HG03103 (cell line): ENCODE results near the gene CPNE9.
"Not testable (repeated sequence)": the region's sequence is repeated elsewhere in the genome, so short reads cannot be mapped to it uniquely, and the experiment has no call there.

ENCODE experiments used
- ATAC-seq: cut with Tn5 transposase; IDR thresholded peaks from one replicate; pipeline ENCODE4 v1.9.1; 2021; ENCODE audit warnings: low read depth; ENCODE audit not compliant: unreplicated experiment

CPNE9 gene

GRCh38 chr3:9770276-9770812 is 66.7 kb downstream of the CPNE9 start:
- no peak for ATAC-seq

GRCh38 chr3:9771007-9771406 is 67.4 kb downstream of the CPNE9 start:
- not testable (repeated sequence) for ATAC-seq

GRCh38 chr3:9776896-9777693 is 73.5 kb downstream of the CPNE9 start:
- no peak for ATAC-seq

- ATAC-seq, result no peak
Observed at GRCh38 chr3:9777694-9778021, 74.0 kb downstream of the CPNE9 start.

GRCh38 chr3:9778143-9779074 is 74.8 kb downstream of the CPNE9 start:
- ATAC-seq, result no peak

GRCh38 chr3:9779075-9779593 is 75.5 kb downstream of the CPNE9 start:
- no peak for ATAC-seq
